Astrocyte of the cerebellum (primary cell): ENCODE data around the gene EML2.
A peak's percentile ranks its signal among the peaks of the same experiment; 100 is the strongest.

Experiments
- DNase-seq: peaks from one replicate; pipeline ENCODE4 v3.0.0-alpha.2; 2011; ENCODE audit warnings: low read depth
- H3K4me3 ChIP-seq: 2 replicates; pipeline ENCODE4 v1.5.1; 2011; ENCODE audit warnings: mild to moderate bottlenecking, low read depth, low read length, moderate library complexity
- in situ Hi-C: cut with HindIII; loops from 2 replicates; pipeline ENCODE4 v1.10.0; 2017; ENCODE audit warnings: low sequenced_read_pairs
- TF ChIP-seq, protein P1 (sequence below): IDR thresholded peaks from 2 replicates; pipeline ENCODE4 v1.5.1; 2012; ENCODE audit warnings: low read length, low read depth, moderate library complexity, mild to moderate bottlenecking; ENCODE audit errors: missing control alignments

The EML2 gene

DNA sequence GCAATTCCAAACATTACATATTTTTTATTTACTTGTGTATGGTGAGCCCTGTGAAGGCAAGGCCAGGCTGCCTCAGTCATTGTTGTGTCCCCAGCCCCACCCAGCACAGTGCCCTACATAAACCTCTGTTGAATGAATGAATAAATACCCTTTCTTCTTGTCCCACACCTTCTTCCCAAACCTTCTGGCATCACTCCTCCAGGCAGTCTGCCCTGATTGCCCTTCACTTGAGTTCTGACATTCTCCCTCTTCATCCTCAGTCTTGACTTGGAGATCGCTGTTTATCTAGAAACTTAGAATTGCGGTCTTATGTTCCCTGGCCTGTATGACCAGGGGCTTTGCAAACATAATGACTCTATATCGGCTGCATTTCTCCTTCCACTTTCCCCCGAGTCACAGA is 49.4 kb downstream of the EML2 start:
- TF ChIP-seq, protein P1, sequence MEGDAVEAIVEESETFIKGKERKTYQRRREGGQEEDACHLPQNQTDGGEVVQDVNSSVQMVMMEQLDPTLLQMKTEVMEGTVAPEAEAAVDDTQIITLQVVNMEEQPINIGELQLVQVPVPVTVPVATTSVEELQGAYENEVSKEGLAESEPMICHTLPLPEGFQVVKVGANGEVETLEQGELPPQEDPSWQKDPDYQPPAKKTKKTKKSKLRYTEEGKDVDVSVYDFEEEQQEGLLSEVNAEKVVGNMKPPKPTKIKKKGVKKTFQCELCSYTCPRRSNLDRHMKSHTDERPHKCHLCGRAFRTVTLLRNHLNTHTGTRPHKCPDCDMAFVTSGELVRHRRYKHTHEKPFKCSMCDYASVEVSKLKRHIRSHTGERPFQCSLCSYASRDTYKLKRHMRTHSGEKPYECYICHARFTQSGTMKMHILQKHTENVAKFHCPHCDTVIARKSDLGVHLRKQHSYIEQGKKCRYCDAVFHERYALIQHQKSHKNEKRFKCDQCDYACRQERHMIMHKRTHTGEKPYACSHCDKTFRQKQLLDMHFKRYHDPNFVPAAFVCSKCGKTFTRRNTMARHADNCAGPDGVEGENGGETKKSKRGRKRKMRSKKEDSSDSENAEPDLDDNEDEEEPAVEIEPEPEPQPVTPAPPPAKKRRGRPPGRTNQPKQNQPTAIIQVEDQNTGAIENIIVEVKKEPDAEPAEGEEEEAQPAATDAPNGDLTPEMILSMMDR, result no peak
- H3K4me3 ChIP-seq, result no peak overlapping the region
- no peak for DNase-seq
- in situ Hi-C loops, result no loop called here

GRCh38 chr19:45587873-45588272 is 51.3 kb downstream of the EML2 start:
- no peak for DNase-seq
- in situ Hi-C loops, result no loop called here

DNA sequence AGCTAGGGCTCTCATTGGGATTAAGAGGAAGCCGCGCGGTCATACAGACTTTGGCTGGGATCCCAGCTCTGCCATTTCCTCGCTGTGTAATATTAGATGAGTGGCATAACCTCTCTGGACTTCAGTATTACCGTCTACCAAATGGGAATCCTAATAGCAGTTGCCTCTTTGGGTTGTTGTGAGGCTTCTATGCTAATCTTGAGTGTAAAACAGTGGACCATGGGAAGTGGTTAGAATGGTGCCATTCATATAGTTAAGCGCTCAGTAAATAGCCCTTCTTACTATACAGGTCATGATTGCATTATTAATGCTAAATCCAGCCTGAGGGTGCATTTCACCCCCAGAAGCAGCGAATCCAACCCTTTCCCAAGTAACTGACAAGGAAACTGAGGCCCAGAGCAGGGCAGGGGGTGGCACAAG is 54.0 kb downstream of the EML2 start:
- peak overlapping the region; percentile 89 for H3K4me3 ChIP-seq
- TF ChIP-seq, protein P1, result no peak
- in situ Hi-C loops, result no loop called here
- DNase-seq, result no peak

More at GRCh38 chr19:45587873-45588272, 51.3 kb downstream of the EML2 start:
- no peak overlapping the region for H3K4me3 ChIP-seq
- TF ChIP-seq, protein P1, result no peak

DNA sequence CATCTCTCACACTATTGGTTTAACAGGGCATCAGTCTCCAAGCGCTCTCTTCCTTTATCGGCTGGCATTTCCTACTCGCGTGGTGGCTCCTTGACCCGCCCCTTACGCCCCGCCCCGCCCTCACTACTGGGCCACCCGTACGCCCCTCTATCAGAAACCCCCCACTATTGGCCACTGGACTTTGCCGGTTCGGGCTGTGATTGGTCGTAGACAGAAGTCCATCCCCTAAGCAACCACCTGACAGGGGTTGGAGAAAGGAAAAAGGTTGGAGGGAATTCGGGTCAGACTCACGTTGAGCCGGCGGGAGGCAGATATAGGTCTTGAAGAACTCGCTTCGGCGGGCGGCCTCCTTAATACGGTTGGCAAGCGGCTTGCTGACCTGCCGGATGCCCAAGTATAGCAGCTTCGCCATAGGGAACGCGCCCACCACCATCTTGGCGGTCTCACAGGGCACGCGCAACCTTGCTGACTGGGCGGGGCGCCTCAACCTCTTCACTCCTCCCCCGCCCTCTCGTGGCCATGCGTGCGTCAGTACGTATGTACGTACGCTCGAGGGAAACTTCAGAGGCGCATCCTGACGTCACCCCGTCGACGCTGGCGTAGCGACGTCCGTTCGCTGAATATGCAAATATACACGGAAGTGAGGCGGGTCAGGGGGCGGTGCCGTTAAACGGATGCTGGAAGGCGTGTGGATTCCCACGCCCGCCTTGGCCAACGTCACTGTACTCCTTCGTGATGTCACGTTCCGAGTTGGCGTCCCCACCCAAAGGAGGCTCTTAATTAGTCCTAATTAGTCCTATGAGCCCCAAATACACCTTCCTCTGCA is 54.7 kb downstream of the EML2 start, which contains the start of gene OPA3:
Gene OPA3, minus strand, starts transcription at position 471 of the 826 bp plus-strand sequence. Its CDS starts 38 bp downstream, at position 433.
- H3K4me3 ChIP-seq, result peak within 1 kb of the TSS; percentile 89
- DNase-seq, result peak; percentile 100
- TF ChIP-seq, protein P1, result no peak
- in situ Hi-C loops, result no loop called here

DNA sequence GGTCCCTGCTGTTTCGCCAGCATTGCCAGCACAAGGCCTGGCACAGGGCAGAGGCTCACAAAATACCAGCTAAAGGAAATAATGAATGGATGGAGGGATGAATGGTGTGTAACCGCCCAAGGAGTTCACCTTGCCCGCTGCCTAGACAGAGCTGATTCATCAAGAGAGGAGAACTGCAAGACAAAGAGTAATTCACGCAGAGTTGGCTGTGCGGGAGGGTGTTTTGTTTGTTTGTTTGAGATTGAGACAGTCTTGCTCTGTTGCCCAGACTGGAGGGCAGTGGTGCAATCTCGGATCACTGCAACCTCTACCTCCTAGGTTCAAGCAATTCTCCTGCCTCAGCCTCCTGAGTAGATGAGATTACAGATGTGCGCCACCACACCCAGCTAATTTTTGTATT is 57.6 kb downstream of the EML2 start:
- TF ChIP-seq, protein P1, result no peak
- in situ Hi-C loops, result no loop called here

GRCh38 chr19:45578861-45579260 is 60.3 kb downstream of the EML2 start:
- H3K4me3 ChIP-seq, result no peak overlapping the region
- TF ChIP-seq, protein P1, result no peak
- in situ Hi-C loops, result no loop called here
- DNase-seq, result no peak

More for the DNA sequence above, 57.6 kb downstream of the EML2 start:
- no peak overlapping the region for H3K4me3 ChIP-seq
- no peak for DNase-seq
